Suprapubic skin (tissue), 3 donors: ENCODE measurements around the gene CHRND.

ENCODE experiments used
- EP300 ChIP-seq: sonication (generic); formaldehyde crosslinking; IDR thresholded peaks from one replicate; pipeline ENCODE4 v1.6.1; 2017; ENCODE audit warnings: antibody characterized with exemption
- POLR2A ChIP-seq, 2 donors: fragments of 450-650 bp; IDR thresholded peaks; one replicate each; pipeline ENCODE4 v1.6.1; 2017; ENCODE audit warnings: antibody characterized with exemption in 2 of 2, mild to moderate bottlenecking in 2 of 2, moderate library complexity in 2 of 2
- TF ChIP-seq, protein P1 (sequence below), 2 donors: fragments of 200-600 bp in 1 of 2; fragments of 450-650 bp in 1 of 2; sonication (generic) in 1 of 2; IDR thresholded peaks; one replicate each; pipeline ENCODE4 v1.5.1; 2016 to 2019; ENCODE audit warnings: antibody characterized with exemption in 2 of 2, mild to moderate bottlenecking in 1 of 2, moderate library complexity in 1 of 2

GRCh38 chr2:232508251-232508650, 17.7 kb upstream of the CHRND start:
- TF ChIP-seq, protein P1, sequence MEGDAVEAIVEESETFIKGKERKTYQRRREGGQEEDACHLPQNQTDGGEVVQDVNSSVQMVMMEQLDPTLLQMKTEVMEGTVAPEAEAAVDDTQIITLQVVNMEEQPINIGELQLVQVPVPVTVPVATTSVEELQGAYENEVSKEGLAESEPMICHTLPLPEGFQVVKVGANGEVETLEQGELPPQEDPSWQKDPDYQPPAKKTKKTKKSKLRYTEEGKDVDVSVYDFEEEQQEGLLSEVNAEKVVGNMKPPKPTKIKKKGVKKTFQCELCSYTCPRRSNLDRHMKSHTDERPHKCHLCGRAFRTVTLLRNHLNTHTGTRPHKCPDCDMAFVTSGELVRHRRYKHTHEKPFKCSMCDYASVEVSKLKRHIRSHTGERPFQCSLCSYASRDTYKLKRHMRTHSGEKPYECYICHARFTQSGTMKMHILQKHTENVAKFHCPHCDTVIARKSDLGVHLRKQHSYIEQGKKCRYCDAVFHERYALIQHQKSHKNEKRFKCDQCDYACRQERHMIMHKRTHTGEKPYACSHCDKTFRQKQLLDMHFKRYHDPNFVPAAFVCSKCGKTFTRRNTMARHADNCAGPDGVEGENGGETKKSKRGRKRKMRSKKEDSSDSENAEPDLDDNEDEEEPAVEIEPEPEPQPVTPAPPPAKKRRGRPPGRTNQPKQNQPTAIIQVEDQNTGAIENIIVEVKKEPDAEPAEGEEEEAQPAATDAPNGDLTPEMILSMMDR (IDR thresholded peaks at IDR 0.05) = no peak
- no peak for TF ChIP-seq POLR2A (IDR thresholded peaks at IDR 0.05)
- no peak for TF ChIP-seq EP300
